HG03066 (cell line): ENCODE results near the gene GANAB.
"Not testable (repeated sequence)": the region's sequence is repeated elsewhere in the genome, so short reads cannot be mapped to it uniquely, and the experiment has no call there.

Source experiments
- ATAC-seq: cut with Tn5 transposase; IDR thresholded peaks from one replicate; pipeline ENCODE4 v1.9.1; 2021; ENCODE audit warnings: low read depth; ENCODE audit not compliant: unreplicated experiment

GANAB gene

GRCh38 chr11:62669420-62670161 is 23.2 kb upstream of the GANAB start:
- ATAC-seq: no peak

GRCh38 chr11:62667460-62667859 is 21.0 kb upstream of the GANAB start:
- no peak for ATAC-seq

- no peak for ATAC-seq
Observed at GRCh38 chr11:62666259-62666926, 20.0 kb upstream of the GANAB start.

GRCh38 chr11:62665599-62666258 is 19.3 kb upstream of the GANAB start:
- peak; percentile 17 for ATAC-seq

GRCh38 chr11:62665075-62665598 is 18.7 kb upstream of the GANAB start, which contains the start of the genes C11orf98 and CSKMT:
Gene C11orf98, minus strand, starts transcription at chr11:62665210. Its CDS starts 41 bp downstream, at chr11:62665169.
Gene CSKMT, plus strand, starts transcription at chr11:62665312. Its CDS starts 568 bp downstream, at chr11:62665880.
- ATAC-seq: peak; percentile 82

- ATAC-seq: peak; percentile 27
Observed at GRCh38 chr11:62664405-62665074, 18.1 kb upstream of the GANAB start.

GRCh38 chr11:62656796-62657429 is 10.5 kb upstream of the GANAB start:
- no peak for ATAC-seq

GRCh38 chr11:62654297-62654696 is 7.9 kb upstream of the GANAB start:
- no peak for ATAC-seq

- no peak for ATAC-seq
Observed at GRCh38 chr11:62652161-62653006, 6.0 kb upstream of the GANAB start.

GRCh38 chr11:62650283-62650682 is 3.9 kb upstream of the GANAB start:
- not testable (repeated sequence) for ATAC-seq

- no peak for ATAC-seq
Observed at GRCh38 chr11:62649486-62649885, 3.1 kb upstream of the GANAB start.

GRCh38 chr11:62648967-62649364 is 2.6 kb upstream of the GANAB start:
- no peak for ATAC-seq

- ATAC-seq: no peak
Observed at GRCh38 chr11:62648185-62648966, 2.0 kb upstream of the GANAB start.

GRCh38 chr11:62647609-62648005 is 1.2 kb upstream of the GANAB start:
- ATAC-seq: no peak

- no peak for ATAC-seq
Observed at GRCh38 chr11:62646825-62647608, 604 bp upstream of the GANAB start.

GRCh38 chr11:62645671-62645945 is 805 bp downstream of the GANAB start:
- no peak for ATAC-seq

- ATAC-seq: no peak
Observed at GRCh38 chr11:62644220-62644619, 2.2 kb downstream of the GANAB start.

GRCh38 chr11:62632492-62632891 is 13.9 kb downstream of the GANAB start:
- no peak for ATAC-seq
